Measurements from ENCODE around the gene FLAD1.
"Not testable (repeated sequence)": the region's sequence is repeated elsewhere in the genome, so short reads cannot be mapped to it uniquely, and the experiment has no call there.

FLAD1 gene

DNA sequence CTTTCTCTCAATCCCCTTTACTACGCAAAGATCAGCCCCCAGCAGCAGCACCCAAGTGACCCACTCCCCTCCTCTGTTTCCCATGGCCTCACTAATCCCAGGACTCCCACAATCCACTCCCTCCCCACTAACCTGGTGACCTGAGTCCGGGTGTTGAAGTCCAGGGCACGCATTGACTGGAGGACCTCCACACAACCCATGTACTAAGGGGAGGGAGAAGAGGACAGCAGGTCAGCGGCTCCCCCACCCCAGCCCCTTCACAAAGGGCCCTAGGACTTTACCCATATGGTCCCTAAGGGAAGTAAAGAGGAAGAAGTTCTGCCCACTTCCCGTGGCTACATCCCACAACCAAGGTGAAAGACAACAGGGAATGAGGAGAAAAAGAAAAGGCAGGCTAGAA lies 13.9 kb upstream of the FLAD1 start:
- DNase-seq (ENCODE audit: low read depth), result no peak

- no peak for DNase-seq (ENCODE audit: low read depth)
Observed at GRCh38 chr1:154969860-154970452, 13.2 kb upstream of the FLAD1 start.

DNA sequence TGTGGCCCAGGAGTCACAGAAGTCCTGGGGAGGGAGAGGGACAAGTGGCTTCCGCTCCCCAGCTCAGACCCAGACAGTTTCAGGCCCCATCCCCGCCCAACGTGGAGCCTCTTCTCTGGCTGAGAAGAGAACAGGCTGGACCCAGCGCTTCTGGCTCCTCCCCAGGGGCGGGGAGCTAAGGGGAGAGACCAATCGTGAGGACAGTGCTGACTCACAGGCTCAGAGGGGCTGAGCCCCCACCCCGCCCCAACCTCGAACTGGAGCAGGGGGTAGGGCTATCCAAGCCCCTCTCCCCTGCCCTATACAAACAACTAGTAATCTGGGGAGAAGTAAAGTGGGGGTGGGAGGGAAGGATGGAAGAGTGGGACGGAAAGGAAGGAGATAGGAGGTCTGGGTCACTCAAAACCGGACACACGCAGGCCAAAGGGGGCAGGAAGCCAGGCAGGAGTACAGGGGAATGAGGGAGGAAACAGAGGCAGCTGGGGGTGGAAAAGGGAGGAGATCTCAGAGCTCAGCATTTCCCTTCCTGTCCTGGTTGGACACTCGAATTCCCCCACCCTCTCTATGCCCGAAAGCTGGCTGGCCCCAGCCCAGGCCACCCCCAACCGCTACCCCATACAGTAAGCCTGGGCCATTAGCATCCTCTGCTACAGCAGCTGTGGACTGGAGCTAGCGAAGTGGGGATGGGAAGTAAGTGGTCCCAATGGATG lies 12.4 kb upstream of the FLAD1 start, which contains the start of gene SHC1:
Gene SHC1 (minus strand): TSS at position 117 of the 710 bp plus-strand sequence. CDS start 221 bp downstream, outside the sequence.
- no peak for DNase-seq (ENCODE audit: low read depth)

- DNase-seq (ENCODE audit: low read depth), result no peak
Observed at GRCh38 chr1:154971341-154971998, 11.7 kb upstream of the FLAD1 start.

- DNase-seq (ENCODE audit: low read depth), result no peak
Observed at GRCh38 chr1:154972213-154972516, 11.0 kb upstream of the FLAD1 start.

GRCh38 chr1:154972517-154973343 lies 10.4 kb upstream of the FLAD1 start:
- no peak for DNase-seq (ENCODE audit: low read depth)

GRCh38 chr1:154973344-154974101 lies 9.6 kb upstream of the FLAD1 start:
- peak; percentile 82 for DNase-seq (ENCODE audit: low read depth)

GRCh38 chr1:154974102-154974807 lies 8.9 kb upstream of the FLAD1 start, which contains the start of gene CKS1B:
CKS1B (plus strand) TSS chr1:154974681; CDS start chr1:154974746, 65 bp downstream.
- DNase-seq (ENCODE audit: low read depth), result peak; percentile 93

DNA sequence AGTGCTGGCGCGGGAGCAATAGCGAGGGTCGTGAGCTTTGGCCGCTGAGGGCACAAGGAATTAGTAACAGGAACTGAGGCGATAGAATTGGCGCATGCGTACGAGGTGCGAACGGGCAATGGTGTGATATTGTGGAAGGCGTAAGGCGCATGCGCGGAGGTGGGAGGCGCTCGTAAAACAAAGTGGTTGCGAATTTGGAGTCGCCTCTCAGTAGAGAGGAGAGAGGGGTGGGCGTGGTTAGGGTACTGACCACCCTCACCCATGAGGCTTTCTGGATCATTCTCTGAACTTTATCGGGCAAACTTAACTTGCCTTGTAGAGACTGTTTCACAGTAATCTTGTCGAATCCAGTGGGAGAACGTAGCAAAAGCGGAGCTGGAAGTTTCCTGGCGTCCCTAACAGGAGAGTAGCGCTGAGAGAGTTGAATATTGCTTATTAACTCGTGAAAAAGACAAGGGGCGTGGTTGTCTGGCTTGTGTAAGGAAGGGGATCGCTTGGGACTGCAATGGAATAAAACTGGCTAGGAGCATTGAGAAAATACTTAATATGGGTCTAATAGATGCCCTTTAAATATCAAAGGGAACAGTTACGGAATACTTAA lies 8.2 kb upstream of the FLAD1 start:
- peak; percentile 91 for DNase-seq (ENCODE audit: low read depth)

DNA sequence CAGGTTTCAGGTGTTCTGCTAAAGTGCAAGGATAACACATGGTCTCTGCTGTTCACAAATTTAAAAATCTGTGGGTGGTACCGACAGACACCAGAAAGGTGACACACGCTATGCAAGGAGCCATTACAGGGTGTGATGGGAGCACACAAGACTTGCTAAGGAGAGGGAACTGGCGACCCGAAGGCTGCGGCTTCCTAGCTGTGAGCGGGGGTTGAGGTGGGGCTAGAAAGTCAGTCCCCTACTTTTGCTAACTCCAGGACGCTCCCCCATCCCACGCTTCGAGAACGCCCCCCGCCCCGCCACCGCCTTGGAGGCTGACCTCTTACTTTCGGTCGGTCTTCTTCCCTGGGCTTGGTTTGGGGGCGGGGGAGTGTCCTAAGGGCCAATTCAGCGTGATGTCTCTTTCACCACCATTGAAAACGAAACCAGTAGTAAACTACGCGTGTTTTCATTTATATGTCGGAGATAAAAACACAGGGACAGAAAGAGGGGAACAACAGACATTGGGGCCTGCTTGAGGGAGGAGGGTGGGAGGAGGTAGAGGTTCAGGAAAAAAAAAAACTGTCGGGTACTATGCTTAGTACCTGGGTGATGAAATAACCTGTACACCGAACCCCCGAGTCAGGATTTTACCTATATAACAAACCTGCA lies 7.6 kb upstream of the FLAD1 start:
- peak; percentile 41 for DNase-seq (ENCODE audit: low read depth)

DNA sequence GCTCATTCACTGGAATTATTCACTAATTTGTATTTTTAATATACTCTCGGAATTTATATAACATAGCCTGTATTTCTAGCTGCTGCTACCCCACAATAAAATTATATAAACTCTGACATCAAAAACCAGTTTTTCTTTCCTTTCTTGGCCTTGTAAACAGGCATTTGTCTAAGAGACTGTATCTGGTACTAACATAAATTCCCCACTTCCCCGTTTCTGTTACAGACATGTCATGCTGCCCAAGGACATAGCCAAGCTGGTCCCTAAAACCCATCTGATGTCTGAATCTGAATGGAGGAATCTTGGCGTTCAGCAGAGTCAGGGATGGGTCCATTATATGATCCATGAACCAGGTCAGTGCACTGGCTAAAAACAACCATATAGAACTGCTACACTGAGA lies 5.4 kb upstream of the FLAD1 start:
- not testable (repeated sequence) for DNase-seq (ENCODE audit: low read depth)

DNA sequence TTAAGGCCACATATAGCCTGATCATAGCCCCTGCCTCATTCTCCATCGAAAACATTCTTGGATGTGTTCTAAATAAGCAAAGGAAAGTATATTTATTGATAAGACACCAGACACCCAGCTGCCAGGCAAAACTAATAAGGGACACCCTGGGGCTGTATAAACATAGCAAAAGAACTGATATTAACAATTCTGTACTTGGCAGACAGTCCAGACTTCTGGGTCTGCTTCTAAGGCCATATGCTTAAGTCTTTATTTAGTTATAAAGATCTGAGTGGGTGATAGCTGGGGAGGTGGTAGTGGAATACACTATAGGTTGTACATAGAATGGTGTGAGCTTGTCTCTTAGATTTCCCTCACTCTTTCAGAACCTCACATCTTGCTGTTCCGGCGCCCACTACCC lies 4.8 kb upstream of the FLAD1 start:
- no peak for DNase-seq (ENCODE audit: low read depth)

GRCh38 chr1:154982341-154982740 lies 803 bp upstream of the FLAD1 start:
- DNase-seq (ENCODE audit: low read depth), result no peak

GRCh38 chr1:154983776-154984466 lies 777 bp downstream of the FLAD1 start:
- no peak for DNase-seq (ENCODE audit: low read depth)

- DNase-seq (ENCODE audit: low read depth), result not testable (repeated sequence)
Observed at GRCh38 chr1:154986736-154987135, 3.6 kb downstream of the FLAD1 start.

- no peak for DNase-seq (ENCODE audit: low read depth)
Observed at GRCh38 chr1:154987326-154987725, 4.2 kb downstream of the FLAD1 start.

DNA sequence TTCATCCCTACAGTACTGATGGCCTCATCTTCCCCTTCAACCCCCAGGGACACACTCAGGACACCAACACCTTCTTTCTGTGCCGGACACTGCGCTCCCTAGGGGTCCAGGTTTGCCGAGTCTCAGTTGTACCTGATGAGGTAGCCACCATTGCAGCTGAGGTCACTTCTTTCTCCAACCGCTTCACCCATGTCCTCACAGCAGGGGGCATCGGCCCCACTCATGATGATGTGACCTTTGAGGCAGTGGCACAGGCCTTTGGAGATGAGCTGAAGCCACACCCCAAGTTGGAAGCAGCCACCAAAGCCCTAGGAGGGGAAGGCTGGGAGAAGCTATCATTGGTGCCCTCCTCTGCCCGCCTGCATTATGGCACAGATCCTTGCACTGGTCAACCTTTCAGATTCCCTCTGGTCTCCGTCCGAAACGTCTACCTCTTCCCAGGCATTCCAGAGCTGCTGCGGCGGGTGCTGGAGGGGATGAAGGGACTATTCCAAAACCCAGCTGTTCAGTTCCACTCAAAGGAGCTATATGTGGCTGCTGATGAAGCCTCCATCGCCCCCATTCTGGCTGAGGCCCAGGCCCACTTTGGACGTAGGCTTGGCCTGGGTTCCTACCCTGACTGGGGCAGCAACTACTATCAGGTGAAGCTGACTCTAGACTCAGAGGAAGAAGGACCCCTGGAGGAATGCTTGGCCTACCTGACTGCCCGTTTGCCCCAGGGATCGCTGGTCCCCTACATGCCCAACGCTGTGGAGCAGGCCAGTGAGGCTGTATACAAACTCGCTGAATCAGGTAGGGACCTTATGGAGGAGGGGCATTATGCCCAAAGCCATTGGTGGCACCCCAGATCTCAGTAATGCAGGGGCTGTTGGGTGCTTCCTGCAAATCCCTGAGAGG lies 5.2 kb downstream of the FLAD1 start:
- no peak for DNase-seq (ENCODE audit: low read depth)

DNA sequence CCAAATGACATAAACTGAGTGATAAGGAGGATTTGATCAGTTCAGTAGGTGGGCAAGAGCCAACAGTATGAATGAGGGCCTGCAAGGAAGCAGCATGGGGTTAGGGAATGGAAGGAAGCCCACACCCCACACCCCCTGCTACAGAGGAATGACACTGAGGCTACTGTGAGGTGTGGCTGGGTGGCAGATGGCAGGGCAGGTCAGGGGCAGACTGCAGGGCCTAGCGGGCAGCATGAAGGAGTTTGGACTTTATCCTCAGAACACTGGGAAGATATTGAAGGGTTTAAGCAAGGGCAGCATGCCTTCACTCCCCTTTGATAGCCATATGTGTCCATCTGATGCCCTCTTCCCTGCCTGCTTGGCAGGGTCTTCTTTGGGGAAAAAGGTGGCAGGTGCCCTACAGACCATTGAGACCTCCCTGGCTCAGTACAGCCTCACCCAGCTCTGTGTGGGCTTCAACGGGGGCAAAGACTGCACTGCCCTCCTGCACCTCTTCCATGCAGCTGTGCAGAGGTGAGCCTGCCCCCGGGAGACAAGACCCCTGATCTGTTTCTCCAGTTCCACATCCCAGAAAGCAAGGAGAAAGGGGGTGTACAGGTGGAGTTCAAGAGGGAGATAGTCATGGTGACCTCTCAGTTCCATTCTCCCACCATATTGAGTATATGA lies 6.2 kb downstream of the FLAD1 start:
- no peak for DNase-seq (ENCODE audit: low read depth)
